HG03097 (cell line): ENCODE measurements around the gene REPIN1.
A peak's percentile ranks its signal among the peaks of the same experiment; 100 is the strongest.

Source experiments
- ATAC-seq: cut with Tn5 transposase; IDR thresholded peaks from one replicate; pipeline ENCODE4 v1.9.1; 2021; ENCODE audit not compliant: unreplicated experiment, low FRiP score

REPIN1 gene

GRCh38 chr7:150420242-150420641 lies 51.6 kb downstream of the REPIN1 start:
- ATAC-seq, result no peak

GRCh38 chr7:150420987-150421674 lies 52.5 kb downstream of the REPIN1 start:
- ATAC-seq, result peak; percentile 98

- ATAC-seq, result no peak
Measured at GRCh38 chr7:150421831-150422230, 53.2 kb downstream of the REPIN1 start.
